ENCODE results near the gene AGA.

DNA sequence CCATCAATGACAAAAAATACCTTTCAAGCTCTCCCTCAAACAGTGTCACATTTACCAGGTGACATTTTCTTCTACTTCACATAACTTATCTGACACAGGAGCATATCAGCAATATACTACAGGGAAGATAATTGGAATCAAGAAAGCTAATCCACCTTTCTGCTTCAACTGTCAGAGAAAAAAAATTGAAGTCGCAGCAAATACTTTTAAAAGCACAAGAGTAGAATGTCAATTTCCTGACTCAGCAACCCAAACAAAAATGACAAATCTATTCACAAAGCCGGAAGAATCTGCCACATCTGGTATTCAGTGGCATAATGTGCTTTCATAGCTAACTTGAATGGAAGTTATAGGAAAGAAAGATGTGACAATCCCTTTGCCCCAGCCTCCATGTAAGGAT is 36.7 kb downstream of the AGA start:
- TF ChIP-seq POLR2A (IDR thresholded peaks at IDR 0.05; ENCODE audit: low read length) (no peak), GATA1 (IDR thresholded peaks at IDR 0.05; ENCODE audit: low read depth, low read length) (no peak)

All from erythroblast (primary cell).